ENCODE results near the gene MLH3. TPM values are rescaled to one million over a fixed set of nuclear protein-coding genes. Genes with fewer than 3 reads are reported as not detected.

The MLH3 gene
- polyA plus RNA-seq, 1 of the 3 experiments (the other 2 are of a cell fraction) = 3.8 TPM

- Histone ChIP-seq H3K79me2 (ENCODE audit: insufficient read depth) (no peaks in the 10 kb centered on the region), H3K27ac (ENCODE audit: low read depth in 2 of 2, low read length in 1 of 2) (peak overlapping the region; percentile 18 to 51; a peak in 1 of 4 replicates), H3K4me2 (no peak overlapping the region), H3K9me3 (no peaks in the 10 kb centered on the region), H4K20me1 (ENCODE audit: insufficient read depth) (no peaks in the 10 kb centered on the region), H2AFZ (ENCODE audit: low read depth) (peak overlapping the region; percentile 28; the same call in 1 of the 2 replicates), H3K4me3 (ENCODE audit: low read depth in 2 of 2, low read length in 1 of 2) (no peak overlapping the region), H3K27me3 (ENCODE audit: insufficient read depth) (no peaks in the 10 kb centered on the region), H3K9ac (no peak overlapping the region), H3K4me1 (ENCODE audit: control insufficient read depth in 1 of 2, insufficient read depth in 2 of 2, low read depth in 1 of 2, low read length in 1 of 2) (peaks cover 3 to 9% of the 10 kb centered on the region in 2 experiments; a peak in 3 of 4 replicates), H3F3A (replicated peaks; ENCODE audit: insufficient read depth) (no peaks in the 10 kb centered on the region), H3K9me2 (no peaks in the 10 kb centered on the region), H3K36me3 (replicated peaks in 1 of 2; ENCODE audit: control insufficient read depth in 1 of 2, insufficient read depth in 2 of 2, low read length in 1 of 2) (no peaks in the 10 kb centered on the region)
- WGBS (ENCODE audit: low lambda C conversion rate) = 90% methylated on average over 1 of the region's 1 CpG
- peak; percentile 44; the same call in 1 of the 2 replicates for TF ChIP-seq USF1 (IDR thresholded peaks at IDR 0.05; ENCODE audit: borderline replicate concordance, low read depth)
- TF ChIP-seq TEAD4 (IDR thresholded peaks at IDR 0.05; ENCODE audit: borderline replicate concordance, insufficient read depth) = no peak
- DNase-seq = no peak
- POLR2A ChIA-PET = no interaction called here
- CTCF ChIA-PET = interaction anchor here (1.1 to 2.0 kb wide), 4 partner anchors 10 to 83 kb away, joined by 3 to 6 read pairs (median 4); no protein-coding TSS in a partner anchor
Observed at GRCh38 chr14:74988993-74989392, 62.3 kb downstream of the MLH3 start.

GRCh38 chr14:74988131-74988530, 63.1 kb downstream of the MLH3 start:
- Histone ChIP-seq H3F3A (replicated peaks; ENCODE audit: insufficient read depth) (no peaks in the 10 kb centered on the region), H3K79me2 (ENCODE audit: insufficient read depth) (no peaks in the 10 kb centered on the region), H3K4me2 (no peak overlapping the region), H3K9ac (no peak overlapping the region), H2AFZ (ENCODE audit: low read depth) (peak overlapping the region; percentile 28; the same call in 1 of the 2 replicates), H4K20me1 (ENCODE audit: insufficient read depth) (no peaks in the 10 kb centered on the region), H3K4me1 (ENCODE audit: control insufficient read depth in 1 of 2, insufficient read depth in 2 of 2, low read depth in 1 of 2, low read length in 1 of 2) (peaks cover 3 to 9% of the 10 kb centered on the region in 2 experiments; a peak in 3 of 4 replicates), H3K27ac (ENCODE audit: low read depth in 2 of 2, low read length in 1 of 2) (peak overlapping the region in 1 of 2 experiments; percentile 51; a peak in 2 of 4 replicates), H3K9me2 (no peaks in the 10 kb centered on the region), H3K4me3 (ENCODE audit: low read depth in 2 of 2, low read length in 1 of 2) (no peak overlapping the region), H3K9me3 (no peaks in the 10 kb centered on the region), H3K36me3 (replicated peaks in 1 of 2; ENCODE audit: control insufficient read depth in 1 of 2, insufficient read depth in 2 of 2, low read length in 1 of 2) (no peaks in the 10 kb centered on the region), H3K27me3 (ENCODE audit: insufficient read depth) (no peaks in the 10 kb centered on the region)
- ChIA-PET CTCF (interaction anchor here (1.1 to 2.0 kb wide), 4 partner anchors 10 to 82 kb away, joined by 3 to 6 read pairs (median 4); no protein-coding TSS in a partner anchor), POLR2A (no interaction called here)
- 95% methylated on average over 4 of the region's 4 CpGs for WGBS (ENCODE audit: low lambda C conversion rate)
- no peak for DNase-seq
- TF ChIP-seq CHD2 (IDR thresholded peaks at IDR 0.05; ENCODE audit: low read length, partially characterized antibody) (no peak), EZH2phosphoT487 (IDR thresholded peaks at IDR 0.05; ENCODE audit: borderline replicate concordance, low read depth) (no peak), RXRA (IDR thresholded peaks at IDR 0.05; ENCODE audit: borderline replicate concordance, low read depth) (no peak), SMC3 (IDR thresholded peaks at IDR 0.05; ENCODE audit: low read depth, low read length) (no peak), IRF3 (IDR thresholded peaks at IDR 0.05; ENCODE audit: low read depth, low read length) (no peak), POLR2AphosphoS5 (IDR thresholded peaks at IDR 0.05; ENCODE audit: low read depth, low read length) (no peak), FOSL2 (IDR thresholded peaks at IDR 0.05; ENCODE audit: borderline replicate concordance, low read depth) (no peak), MAX (IDR thresholded peaks at IDR 0.05; ENCODE audit: low read depth) (no peak), CTCF (IDR thresholded peaks at IDR 0.05) (no peak), TAF1 (IDR thresholded peaks at IDR 0.05; ENCODE audit: borderline replicate concordance, low read depth, low read length) (no peak), PBX3 (IDR thresholded peaks at IDR 0.05) (no peak), EP300 (IDR thresholded peaks at IDR 0.05; ENCODE audit: borderline replicate concordance in 1 of 2, low read depth in 1 of 2, low read length in 1 of 2) (no peak), FOXM1 (IDR thresholded peaks at IDR 0.05; ENCODE audit: low read depth) (no peak), MXI1 (IDR thresholded peaks at IDR 0.05; ENCODE audit: low read depth, low read length) (no peak), RFX5 (IDR thresholded peaks at IDR 0.05; ENCODE audit: low read length) (no peak)

Data from SK-N-SH (cell line).